Measurements from ENCODE around the gene KLK13.

Gene KLK13

GRCh38 chr19:51064534-51065220 is at the start of gene KLK13:
TSS of gene KLK13 (minus strand) at chr19:51065092. CDS start at chr19:51065067, 25 bp downstream.
- DNase-seq, result no peak

GRCh38 chr19:51114087-51114729 is 49.3 kb upstream of the KLK13 start:
- peak; percentile 33 for DNase-seq

GRCh38 chr19:51111606-51112005 is 46.7 kb upstream of the KLK13 start:
- no peak for DNase-seq

- no peak for DNase-seq
These were observed 45.7 kb upstream of the KLK13 start for GRCh38 chr19:51110666-51110971.

- no peak for DNase-seq
These were observed 43.9 kb upstream of the KLK13 start for GRCh38 chr19:51108805-51109146.

GRCh38 chr19:51108066-51108804 is 43.3 kb upstream of the KLK13 start, which contains the start of gene CTU1:
TSS of gene CTU1 (minus strand) at chr19:51108409. CDS start at chr19:51104569, 3,840 bp downstream.
- DNase-seq, result peak; percentile 99

GRCh38 chr19:51107406-51108065 is 42.6 kb upstream of the KLK13 start:
- DNase-seq, result no peak

- DNase-seq, result no peak
These were observed 39.0 kb upstream of the KLK13 start for GRCh38 chr19:51103926-51104341.

GRCh38 chr19:51102991-51103390 is 38.1 kb upstream of the KLK13 start:
- no peak for DNase-seq

- DNase-seq, result no peak
These were observed 36.4 kb upstream of the KLK13 start for GRCh38 chr19:51101171-51101865.

- no peak for DNase-seq
These were observed 35.7 kb upstream of the KLK13 start for GRCh38 chr19:51100601-51101000.

- no peak for DNase-seq
These were observed 34.1 kb upstream of the KLK13 start for GRCh38 chr19:51099047-51099382.

GRCh38 chr19:51098365-51099046 is 33.6 kb upstream of the KLK13 start:
- peak; percentile 49 for DNase-seq

- DNase-seq, result no peak
These were observed 32.9 kb upstream of the KLK13 start for GRCh38 chr19:51097796-51098195.

GRCh38 chr19:51097166-51097738 is 32.4 kb upstream of the KLK13 start:
- peak; percentile 69 for DNase-seq

- DNase-seq, result peak; percentile 13
These were observed 31.7 kb upstream of the KLK13 start for GRCh38 chr19:51096473-51097165.

GRCh38 chr19:51094696-51095279 is 29.9 kb upstream of the KLK13 start:
- DNase-seq, result peak; percentile 23

- no peak for DNase-seq
These were observed 28.8 kb upstream of the KLK13 start for GRCh38 chr19:51093510-51094345.

GRCh38 chr19:51093101-51093500 is 28.2 kb upstream of the KLK13 start:
- DNase-seq, result no peak

Data from CD4-positive, alpha-beta T cell treated with Interleukin-21 for 1 hour (primary cell).